ENCODE results near the gene PGAP6.

GRCh38 chr16:371515-372301, 10.1 kb downstream of the PGAP6 start:
- TF ChIP-seq CTCF (IDR thresholded peaks at IDR 0.05 in 8 of 11, conservative IDR thresholded peaks at IDR 0.05 in 3 of 11) (no peak), POLR2A (IDR thresholded peaks at IDR 0.05) (no peak)
